Caki2 (cell line): Measurements from ENCODE around the gene SFT2D1. TPM values are rescaled to one million over a fixed set of nuclear protein-coding genes. Genes with fewer than 3 reads are reported as not detected.
"Not testable (repeated sequence)": the region's sequence is repeated elsewhere in the genome, so short reads cannot be mapped to it uniquely, and the experiment has no call there.

ENCODE experiments used
- DNase-seq: peaks from one replicate; pipeline ENCODE4 v3.0.0-alpha.2; 2015; ENCODE audit warnings: low read depth
- in situ Hi-C: cut with HindIII; loops from 2 replicates; pipeline ENCODE4 v1.10.0; 2016; ENCODE audit warnings: low sequenced_read_pairs, low pct_unique_long_range_greater_than_20kb, mixed read lengths
- total RNA-seq: library from RNA; depleted of rRNA; stranded (reverse); fragments of >200 nt; shearing (Covaris generic); gene quantifications from 2 replicates; pipeline ENCODE4 v1.2.3, GENCODE V29; 2014; ENCODE audit warnings: low replicate concordance

Gene SFT2D1
- total RNA-seq, 1 experiment from 2014 or later = 23.1 TPM

DNA sequence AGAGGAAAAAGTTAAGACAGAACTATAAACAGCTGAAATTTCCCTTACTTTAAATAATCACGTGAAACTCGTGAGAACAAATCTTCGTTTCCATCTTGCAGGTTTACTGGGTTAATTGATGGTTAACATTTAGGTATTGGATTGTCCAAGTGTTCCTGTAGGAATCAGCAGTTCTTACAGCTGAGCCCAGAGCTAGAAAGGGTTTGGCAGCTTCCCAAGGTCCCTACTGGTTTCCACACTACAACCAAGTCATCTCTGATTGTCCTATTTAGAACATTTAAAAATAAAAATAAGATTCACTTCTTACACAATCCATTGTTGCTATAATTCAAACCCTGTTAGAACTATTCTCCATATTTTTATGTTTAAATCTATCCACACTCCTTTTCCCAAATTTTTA lies 24.6 kb upstream of the SFT2D1 start:
- in situ Hi-C loops = no loop called here
- DNase-seq = no peak

GRCh38 chr6:166365806-166366205 lies 23.5 kb upstream of the SFT2D1 start:
- in situ Hi-C loops = no loop called here
- DNase-seq = no peak

GRCh38 chr6:166365221-166365620 lies 22.9 kb upstream of the SFT2D1 start:
- DNase-seq = no peak
- in situ Hi-C loops = no loop called here

GRCh38 chr6:166364456-166364855 lies 22.1 kb upstream of the SFT2D1 start:
- no peak for DNase-seq
- in situ Hi-C loops = no loop called here

- in situ Hi-C loops = not testable (repeated sequence)
Measured at GRCh38 chr6:166362427-166362826, 20.1 kb upstream of the SFT2D1 start.

DNA sequence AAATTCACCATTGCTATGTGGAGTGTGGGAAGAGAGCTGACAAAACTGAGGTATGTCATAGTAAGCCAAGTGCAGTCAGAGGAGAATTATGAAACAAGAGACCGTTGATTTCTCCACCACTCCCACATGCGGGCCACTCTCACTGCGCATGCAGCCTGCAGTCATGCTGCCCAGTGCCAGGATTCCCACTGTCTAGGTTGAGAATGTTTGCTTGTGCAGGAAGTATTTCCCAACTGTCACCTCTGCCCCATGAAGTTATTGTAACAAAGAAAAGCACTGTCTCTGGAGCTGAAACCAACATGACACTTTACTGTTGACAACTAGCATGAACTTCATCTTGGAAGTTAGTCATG lies 18.7 kb upstream of the SFT2D1 start:
- no peak for DNase-seq
- in situ Hi-C loops = no loop called here

More at GRCh38 chr6:166362427-166362826, 20.1 kb upstream of the SFT2D1 start:
- not testable (repeated sequence) for DNase-seq

DNA sequence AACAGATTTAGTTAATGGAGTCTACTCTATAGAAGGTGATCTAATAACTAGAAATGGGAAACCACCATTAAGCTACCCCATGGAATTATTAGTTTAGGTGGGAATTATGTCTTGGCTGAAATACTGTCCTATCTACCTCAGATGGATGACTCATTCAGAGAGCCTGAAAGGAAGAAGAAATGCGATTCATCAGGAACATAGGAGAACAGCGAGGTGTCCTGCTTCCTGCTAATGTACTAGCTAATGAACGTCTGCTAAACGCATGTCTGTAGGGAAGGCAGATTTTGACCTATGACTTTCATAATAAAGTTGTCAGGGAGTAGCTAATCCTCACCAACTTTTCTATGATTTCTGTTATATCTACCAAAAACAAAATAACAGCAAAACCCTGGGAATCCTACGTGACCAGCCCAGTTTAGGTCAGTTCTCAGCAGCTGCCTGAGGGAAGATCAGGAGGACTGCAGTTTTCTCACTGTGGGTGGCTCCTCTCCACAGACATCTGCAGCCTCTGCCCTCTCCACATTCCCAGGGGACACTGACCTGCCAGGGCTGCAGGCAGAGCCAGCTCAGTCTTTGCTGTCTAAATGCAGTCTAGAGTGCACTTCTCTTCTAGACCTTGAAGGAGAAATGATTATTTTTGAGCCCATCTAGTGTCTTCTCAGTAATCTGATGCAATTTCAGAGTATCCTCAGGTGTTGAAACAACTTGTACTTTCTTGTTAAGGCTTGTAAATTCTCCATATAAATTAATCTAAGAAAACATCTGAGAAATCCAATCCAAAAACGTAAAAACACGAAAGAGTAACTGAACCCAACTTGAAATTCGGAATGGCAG lies 18.1 kb upstream of the SFT2D1 start:
- DNase-seq = no peak
- in situ Hi-C loops = no loop called here

GRCh38 chr6:166355552-166355951 lies 13.2 kb upstream of the SFT2D1 start:
- DNase-seq = no peak
- in situ Hi-C loops = no loop called here

DNA sequence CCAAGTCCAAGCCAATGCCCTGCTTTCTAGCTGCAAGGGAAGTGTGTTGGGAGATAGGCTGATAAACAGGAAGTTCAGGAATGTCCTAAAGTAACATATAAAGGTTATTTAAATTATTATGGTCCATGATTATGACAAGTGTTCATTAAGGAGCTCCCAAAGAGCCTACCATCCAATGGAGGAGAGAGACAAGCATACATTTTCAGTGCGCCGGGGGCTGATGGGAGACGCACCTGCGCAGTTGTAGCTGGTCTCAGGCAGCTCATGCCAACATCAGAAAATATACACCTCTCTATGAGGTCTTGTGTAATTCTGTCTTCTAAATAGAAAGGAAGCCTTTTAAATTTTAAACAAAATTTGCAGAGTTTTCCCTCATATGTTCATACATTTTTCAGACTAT lies 12.6 kb upstream of the SFT2D1 start:
- in situ Hi-C loops = no loop called here

DNA sequence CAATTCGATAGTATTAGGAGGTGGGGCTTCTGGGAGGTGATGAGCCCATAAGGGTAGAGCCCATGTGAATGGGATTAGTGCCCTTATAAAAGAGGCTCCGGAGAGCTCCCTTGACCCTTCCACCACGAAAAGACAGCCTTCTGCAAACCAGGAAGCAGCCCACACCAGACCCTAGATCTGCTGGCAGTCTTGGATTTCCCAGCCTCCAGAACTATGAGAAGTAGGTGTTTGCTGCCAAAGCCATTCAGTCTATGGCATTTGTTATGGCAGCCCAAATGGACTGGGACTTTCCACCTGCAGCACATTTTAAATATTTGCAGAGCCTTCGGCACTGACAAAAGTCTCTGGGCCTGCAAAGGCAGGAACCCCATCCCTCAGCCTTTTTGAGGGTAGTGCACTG lies 11.8 kb upstream of the SFT2D1 start:
- in situ Hi-C loops = no loop called here
- DNase-seq = no peak

More for the DNA sequence above, 12.6 kb upstream of the SFT2D1 start:
- DNase-seq = no peak

- in situ Hi-C loops = no loop called here
- DNase-seq = no peak
Measured at GRCh38 chr6:166353507-166353906, 11.2 kb upstream of the SFT2D1 start.

- in situ Hi-C loops = no loop called here
- no peak for DNase-seq
Measured at GRCh38 chr6:166352923-166353322, 10.6 kb upstream of the SFT2D1 start.

- peak; percentile 32 for DNase-seq
- in situ Hi-C loops = no loop called here
Measured at GRCh38 chr6:166351715-166352285, 9.5 kb upstream of the SFT2D1 start.

GRCh38 chr6:166348305-166348949 lies 6.1 kb upstream of the SFT2D1 start:
- in situ Hi-C loops = no loop called here
- no peak for DNase-seq

- in situ Hi-C loops = no loop called here
- DNase-seq = no peak
Measured at GRCh38 chr6:166346965-166347364, 4.6 kb upstream of the SFT2D1 start.

DNA sequence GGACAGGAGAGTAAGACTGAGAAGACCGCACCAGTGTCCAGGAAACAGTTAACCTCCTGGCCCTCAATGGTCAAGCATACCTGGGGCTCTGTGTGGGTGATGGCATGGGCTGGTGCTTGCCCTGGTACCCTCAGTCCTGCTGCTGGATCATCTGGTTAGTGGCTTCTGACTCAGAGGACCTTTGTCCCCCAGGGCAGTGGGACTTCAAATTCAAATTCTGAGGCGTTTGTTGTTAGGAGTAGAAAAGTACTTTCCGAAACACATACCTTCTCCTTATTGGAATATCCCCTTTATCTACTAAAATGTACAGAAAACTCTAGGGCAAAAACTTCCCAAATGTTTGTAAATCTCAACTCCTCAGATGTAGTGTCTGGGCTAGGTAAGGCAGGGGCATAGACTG lies 4.1 kb upstream of the SFT2D1 start:
- DNase-seq = no peak
- in situ Hi-C loops = no loop called here

DNA sequence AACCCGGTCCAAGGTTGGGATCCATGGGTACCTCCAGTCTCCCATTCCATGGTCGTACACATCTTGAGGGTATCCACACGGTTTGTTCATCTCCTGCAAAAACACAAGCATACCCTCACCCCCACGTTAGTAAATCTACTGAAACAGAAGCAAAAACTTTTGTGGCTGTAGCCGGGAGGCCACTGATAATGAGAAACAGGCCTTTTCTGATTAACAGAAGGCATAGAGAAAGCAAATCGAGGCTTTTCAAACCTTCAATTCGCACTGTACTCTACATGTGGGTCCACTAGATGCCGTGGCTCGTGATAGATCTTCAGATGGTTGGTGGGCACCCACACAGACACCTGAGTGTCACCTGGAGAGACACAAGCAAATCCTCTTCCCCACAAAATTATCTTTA lies 3.3 kb upstream of the SFT2D1 start:
- DNase-seq, in situ Hi-C loops: not testable (repeated sequence)

- DNase-seq, in situ Hi-C loops: not testable (repeated sequence)
Measured at GRCh38 chr6:166344921-166345320, 2.6 kb upstream of the SFT2D1 start.

DNA sequence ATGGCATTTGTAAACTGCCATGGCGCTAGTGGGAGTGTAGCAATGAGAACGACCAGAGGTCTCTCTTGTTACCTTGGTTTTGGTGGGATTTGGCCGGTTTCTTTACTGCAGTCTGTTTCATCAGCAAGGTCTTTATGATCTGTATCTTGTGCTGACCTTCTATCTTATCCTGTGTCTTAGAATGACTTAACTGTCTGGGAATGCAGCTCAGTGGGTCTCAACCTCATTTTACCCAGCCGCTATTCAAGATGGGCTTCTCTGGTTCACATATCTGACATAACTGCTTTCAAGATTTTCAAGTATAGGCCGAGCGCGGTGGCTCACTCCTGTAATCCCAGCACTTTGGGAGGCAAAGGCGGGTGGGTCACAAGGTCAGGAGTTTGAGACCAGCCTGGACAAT lies 1.9 kb upstream of the SFT2D1 start:
- DNase-seq = no peak
- in situ Hi-C loops = no loop called here

- in situ Hi-C loops = no loop called here
- DNase-seq = no peak
Measured at GRCh38 chr6:166343150-166343487, 774 bp upstream of the SFT2D1 start.
